RKO (cell line): ENCODE measurements around the gene MAJIN.

Source experiments
- DNase-seq: peaks from one replicate; pipeline ENCODE4 v3.0.0-alpha.2; 2016; ENCODE audit warnings: low spot score

The MAJIN gene

DNA sequence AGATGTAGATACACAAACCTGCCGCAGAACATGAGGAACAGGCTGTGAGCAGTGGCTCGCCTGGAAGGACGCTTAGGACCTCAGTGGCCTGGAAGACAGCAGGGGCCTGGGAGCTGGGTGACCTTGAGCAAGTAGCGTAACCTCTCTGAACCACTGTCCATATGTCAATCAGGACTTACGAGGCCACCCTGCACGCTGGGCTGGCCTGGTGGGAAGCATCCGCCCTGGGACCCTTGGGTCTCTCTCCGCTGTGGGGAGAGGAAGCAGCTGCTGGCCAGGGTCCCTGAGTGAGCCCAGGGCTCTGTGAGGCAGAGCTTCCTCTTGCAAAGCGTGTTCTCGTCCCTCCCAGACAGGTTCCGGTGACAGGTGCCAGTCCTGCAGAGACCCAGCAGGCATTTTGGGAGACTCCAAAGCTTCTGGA lies 79.5 kb downstream of the MAJIN start:
- no peak for DNase-seq

DNA sequence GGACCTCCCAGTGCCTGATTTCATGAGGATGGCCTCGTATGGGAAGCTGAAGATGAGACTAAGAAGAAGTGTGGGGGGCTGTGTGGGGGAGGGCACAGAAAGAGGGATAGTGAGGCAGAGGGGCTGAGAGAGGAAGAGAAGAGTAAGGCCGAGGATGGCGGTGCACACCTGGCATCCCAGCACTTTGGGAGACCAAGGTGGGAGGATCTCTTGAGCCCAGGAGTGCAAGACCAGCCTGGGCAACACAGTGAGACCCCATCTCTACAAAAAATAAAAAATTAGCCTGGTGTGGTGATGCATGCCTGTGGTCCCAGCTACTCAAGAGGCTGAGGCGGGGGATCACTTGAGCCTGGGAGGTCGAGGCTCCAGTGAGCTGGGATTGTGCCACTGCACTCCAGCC lies 80.0 kb downstream of the MAJIN start:
- DNase-seq = no peak

DNA sequence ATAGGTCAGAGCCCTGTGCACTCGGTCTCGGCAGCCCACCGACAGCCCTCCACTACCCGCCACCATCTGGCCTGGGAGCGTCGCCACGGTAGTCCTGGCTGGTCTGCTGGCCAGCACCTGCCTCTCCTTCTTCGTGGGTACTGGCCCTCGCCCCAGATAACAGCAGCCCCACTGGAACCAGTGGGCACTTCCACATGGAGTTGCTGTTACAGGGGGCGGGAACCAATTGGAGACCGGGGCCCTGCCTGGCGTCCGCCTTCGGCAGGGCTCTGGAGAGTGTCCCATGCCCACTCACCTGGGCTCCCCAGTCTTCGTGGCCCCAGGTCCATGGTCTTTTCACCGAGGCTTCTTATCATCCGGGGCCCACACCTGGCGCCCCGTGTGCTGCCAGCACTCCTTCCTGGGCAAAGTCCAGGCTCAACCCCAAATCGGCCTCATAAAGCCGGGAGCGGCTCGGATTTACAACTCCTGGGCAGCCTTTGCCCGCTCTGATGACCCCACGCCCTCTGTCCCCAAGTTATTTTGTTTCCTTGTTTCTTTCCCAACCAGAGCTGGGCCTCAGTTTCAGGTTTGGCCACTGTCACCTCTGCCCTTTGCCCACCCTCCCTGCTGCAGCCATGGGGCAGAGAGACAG lies 80.6 kb downstream of the MAJIN start:
- no peak for DNase-seq

DNA sequence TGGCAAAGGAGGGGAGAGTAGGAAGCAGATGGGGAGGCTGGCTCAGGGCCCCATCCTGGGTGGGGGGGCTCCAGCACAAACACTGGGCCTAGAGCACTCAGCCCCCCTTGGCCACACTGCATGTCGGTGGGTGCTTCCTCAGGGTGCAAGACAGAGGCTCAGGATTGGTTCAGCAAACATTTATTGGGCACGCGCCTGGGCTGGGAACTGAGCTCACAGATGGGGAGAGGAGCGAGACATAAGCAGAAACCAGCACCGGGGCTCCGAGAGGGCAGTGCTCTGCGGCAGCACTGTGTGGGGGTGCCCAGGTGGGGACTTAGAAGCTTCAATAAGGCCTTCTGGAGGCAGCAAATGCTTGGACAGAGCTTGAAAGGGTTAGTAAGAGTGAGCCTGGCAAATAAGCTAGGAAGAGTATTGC lies 81.4 kb downstream of the MAJIN start:
- DNase-seq = no peak

DNA sequence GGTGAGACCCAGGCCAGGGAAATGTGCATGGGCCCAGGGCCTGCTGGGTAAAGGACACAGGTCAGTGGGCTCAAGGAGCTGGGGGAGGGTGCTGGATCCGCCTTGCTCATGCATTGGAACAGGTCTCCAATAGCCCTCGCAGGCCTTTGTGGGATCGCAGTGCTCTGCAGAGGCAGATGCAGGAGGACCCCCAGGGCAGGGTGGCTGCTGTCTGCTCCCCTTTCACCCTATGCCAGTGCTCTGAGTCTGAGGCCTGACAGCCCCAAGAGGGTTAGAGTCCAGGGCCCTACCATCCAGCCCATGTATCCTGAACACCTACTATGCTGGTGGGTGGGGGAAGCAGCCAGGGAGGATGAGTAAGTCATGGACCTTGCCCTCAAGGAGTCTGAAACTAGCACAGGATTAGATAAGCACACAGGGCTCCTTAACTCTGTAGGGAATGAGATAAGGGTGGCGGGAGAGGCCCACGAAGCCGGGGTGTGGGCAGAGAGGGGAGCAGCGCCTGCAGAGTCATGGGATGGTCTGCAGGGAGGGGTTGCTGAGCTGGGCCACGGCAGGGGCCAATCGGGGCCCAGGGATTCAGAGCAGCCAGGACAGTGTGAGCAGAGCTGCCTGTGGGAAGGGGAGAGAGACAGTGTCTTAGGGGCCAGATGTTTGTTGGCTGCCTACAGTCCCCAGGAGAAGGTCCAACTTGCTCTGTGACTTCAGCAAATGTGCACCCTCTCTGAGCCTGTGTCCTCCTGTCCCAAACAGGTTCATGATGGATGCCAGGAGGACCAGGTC lies 83.0 kb downstream of the MAJIN start:
- DNase-seq = peak; percentile 43

DNA sequence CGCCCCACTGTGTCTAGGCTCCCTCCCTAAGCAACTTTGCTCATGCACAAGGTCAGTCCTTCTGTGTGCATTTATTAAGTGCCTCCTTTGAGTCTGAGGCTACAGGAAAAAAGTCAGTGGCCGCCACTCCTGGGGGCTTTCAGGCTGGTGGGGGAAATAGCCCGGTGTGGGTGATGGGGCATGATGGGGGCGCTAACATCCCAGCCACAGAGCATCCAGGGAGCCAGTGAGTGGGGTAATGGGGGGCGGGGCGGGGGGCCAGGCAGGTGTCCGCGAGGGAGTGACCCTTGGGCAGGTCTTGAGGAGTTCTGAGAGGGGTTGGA lies 83.5 kb downstream of the MAJIN start:
- DNase-seq = no peak
